Activated B cell treated with CpG ODN at 0.5 μM for 24 hours (primary cell): ENCODE results near the gene C19orf18. TPM values are rescaled to one million over a fixed set of nuclear protein-coding genes. Genes with fewer than 3 reads are reported as not detected.

ENCODE experiments used
- ATAC-seq: fragments of 200-7000 bp; cut with Tn5 transposase; one replicate; pipeline ENCODE4 v1.10.0; 2021; ENCODE audit warnings: low read depth, mild to moderate bottlenecking, moderate library complexity
- CTCF ChIA-PET: fragments of 350-600 bp; sonication (Branson Sonifier 250); formaldehyde crosslinking; loops from one replicate; lab custom pipeline; 2021; ENCODE audit warnings: antibody characterized with exemption; lab: Charles Lee
- POLR2A ChIA-PET: fragments of 350-600 bp; sonication (Branson Sonifier 250); formaldehyde crosslinking; loops from one replicate; lab custom pipeline; 2021; ENCODE audit warnings: antibody characterized with exemption; lab: Charles Lee
- DNase-seq: peaks from one replicate; pipeline ENCODE4 v3.0.0; 2022
- H3K27ac Mint-ChIP-seq: one replicate; pipeline ENCODE4 v1.8.0; 2020; ENCODE audit warnings: mixed read lengths
- H3K27me3 Mint-ChIP-seq: one replicate; pipeline ENCODE4 v1.8.0; 2021; ENCODE audit warnings: mixed read lengths
- H3K36me3 Mint-ChIP-seq: one replicate; pipeline ENCODE4 v1.8.0; 2021; ENCODE audit warnings: low read depth, mixed read lengths
- H3K4me1 Mint-ChIP-seq: one replicate; pipeline ENCODE4 v1.8.0; 2021; ENCODE audit warnings: mixed read lengths
- H3K4me3 Mint-ChIP-seq: one replicate; pipeline ENCODE4 v1.8.0; 2020; ENCODE audit warnings: mild to moderate bottlenecking, mixed read lengths
- H3K9me3 Mint-ChIP-seq: one replicate; pipeline ENCODE4 v1.8.0; 2020; ENCODE audit warnings: mixed read lengths
- intact Hi-C: fragments of 100-400 bp; cut with micrococcal nuclease; formaldehyde crosslinking; loops from one replicate; pipeline ENCODE4 v1.15.1; 2024
- total RNA-seq: library from RNA; stranded (reverse); gene quantifications from 2 replicates; pipeline ENCODE4 v1.2.3, GENCODE V29; 2022
- TF ChIP-seq, protein P1 (sequence below): fragments of 200-600 bp; IDR thresholded peaks from one replicate; pipeline ENCODE4 v1.8.0; 2022; ENCODE audit warnings: antibody characterized with exemption, mild to moderate bottlenecking

The C19orf18 gene
- total RNA-seq, 1 donor from 2014 or later = 1.1 TPM

DNA sequence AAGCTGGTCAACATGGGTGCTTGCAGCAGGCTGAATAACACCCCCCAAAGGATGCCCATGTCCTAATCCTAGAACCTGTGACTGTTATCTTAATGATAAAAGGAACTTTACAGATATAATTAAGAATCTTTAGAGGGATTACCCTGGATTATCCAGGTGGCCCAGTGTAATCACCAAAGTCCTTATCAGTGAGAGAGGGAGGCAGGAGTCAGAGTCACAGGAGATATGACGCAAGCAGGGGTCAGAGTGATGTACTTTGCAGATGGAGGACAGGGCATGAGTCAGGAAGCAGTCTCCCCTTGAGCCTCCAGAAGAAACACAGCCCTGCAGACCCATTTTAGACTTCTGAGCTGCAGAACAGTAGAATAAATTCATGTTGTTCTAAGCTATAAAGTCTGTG, 18.5 kb upstream of the C19orf18 start:
- CTCF ChIA-PET = interaction anchor here (0.7 kb wide), 1 partner anchor 1589 kb away, joined by 4 read pairs; no protein-coding TSS in a partner anchor
- H3K4me1 Mint-ChIP-seq = no peaks in the 10 kb centered on the region
- intact Hi-C loops = no loop called here
- POLR2A ChIA-PET = no interaction called here
- no peak for DNase-seq
- peaks cover 79% of the 10 kb centered on the region for H3K36me3 Mint-ChIP-seq
- H3K9me3 Mint-ChIP-seq = peaks cover 36% of the 10 kb centered on the region
- no peaks in the 10 kb centered on the region for H3K27me3 Mint-ChIP-seq
- H3K4me3 Mint-ChIP-seq = no peak overlapping the region
- no peak overlapping the region for H3K27ac Mint-ChIP-seq
- no peak for ATAC-seq
- TF ChIP-seq, protein P1, sequence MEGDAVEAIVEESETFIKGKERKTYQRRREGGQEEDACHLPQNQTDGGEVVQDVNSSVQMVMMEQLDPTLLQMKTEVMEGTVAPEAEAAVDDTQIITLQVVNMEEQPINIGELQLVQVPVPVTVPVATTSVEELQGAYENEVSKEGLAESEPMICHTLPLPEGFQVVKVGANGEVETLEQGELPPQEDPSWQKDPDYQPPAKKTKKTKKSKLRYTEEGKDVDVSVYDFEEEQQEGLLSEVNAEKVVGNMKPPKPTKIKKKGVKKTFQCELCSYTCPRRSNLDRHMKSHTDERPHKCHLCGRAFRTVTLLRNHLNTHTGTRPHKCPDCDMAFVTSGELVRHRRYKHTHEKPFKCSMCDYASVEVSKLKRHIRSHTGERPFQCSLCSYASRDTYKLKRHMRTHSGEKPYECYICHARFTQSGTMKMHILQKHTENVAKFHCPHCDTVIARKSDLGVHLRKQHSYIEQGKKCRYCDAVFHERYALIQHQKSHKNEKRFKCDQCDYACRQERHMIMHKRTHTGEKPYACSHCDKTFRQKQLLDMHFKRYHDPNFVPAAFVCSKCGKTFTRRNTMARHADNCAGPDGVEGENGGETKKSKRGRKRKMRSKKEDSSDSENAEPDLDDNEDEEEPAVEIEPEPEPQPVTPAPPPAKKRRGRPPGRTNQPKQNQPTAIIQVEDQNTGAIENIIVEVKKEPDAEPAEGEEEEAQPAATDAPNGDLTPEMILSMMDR = no peak

DNA sequence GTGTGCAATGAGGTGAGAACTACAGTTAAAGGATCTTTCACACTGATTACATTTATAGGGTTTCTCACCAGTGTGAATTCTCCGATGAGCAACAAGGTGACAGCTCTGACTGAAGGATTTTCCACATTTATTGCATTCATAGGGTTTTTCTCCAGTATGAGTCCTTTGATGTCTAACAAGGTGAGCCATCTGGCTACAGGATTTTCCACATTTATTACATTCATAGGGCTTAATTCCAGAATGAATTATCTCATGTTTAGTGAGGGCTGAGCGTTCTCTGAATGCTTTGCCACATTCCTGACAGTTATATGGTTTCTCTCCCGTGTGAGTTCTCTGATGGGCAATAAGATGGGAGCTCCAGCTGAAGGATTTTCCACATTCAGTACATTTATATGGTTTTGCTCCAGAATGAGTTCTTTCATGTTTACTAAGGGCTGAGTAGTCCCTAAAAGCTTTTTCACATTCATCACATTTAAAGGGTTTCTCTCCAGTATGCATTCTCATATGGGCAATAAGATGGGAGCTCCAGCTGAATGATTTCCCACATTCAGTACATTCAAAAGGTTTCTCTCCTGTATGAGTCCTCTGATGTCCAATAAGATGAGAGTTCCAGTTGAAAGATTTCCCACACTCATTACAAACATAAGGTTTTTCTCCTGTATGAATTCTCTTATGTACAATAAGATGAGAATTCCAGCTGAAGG, 4.4 kb upstream of the C19orf18 start:
- H3K4me3 Mint-ChIP-seq = no peak overlapping the region
- H3K36me3 Mint-ChIP-seq = peaks cover 92% of the 10 kb centered on the region

DNA sequence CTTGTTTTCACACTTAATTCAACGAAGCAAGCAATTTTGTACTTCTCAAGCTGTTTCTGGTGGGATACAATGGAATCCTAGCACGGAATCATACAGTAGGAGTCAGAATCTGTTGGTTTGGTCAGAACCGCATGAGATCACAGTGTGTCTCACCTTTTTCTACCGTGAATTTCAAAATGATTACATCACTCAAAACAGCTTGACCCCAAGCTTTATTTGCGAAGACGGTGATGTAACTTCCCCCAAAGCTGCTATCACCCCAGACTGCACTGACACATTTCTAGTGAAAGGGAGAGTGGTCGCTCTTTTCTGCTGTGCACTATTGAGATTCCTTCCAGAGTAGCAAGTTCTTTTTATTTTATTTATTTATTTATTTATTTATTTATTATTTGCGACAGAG, 9.6 kb downstream of the C19orf18 start:
- H3K27me3 Mint-ChIP-seq = no peaks in the 10 kb centered on the region
- H3K27ac Mint-ChIP-seq = no peak overlapping the region
- ATAC-seq = no peak
- intact Hi-C loops = no loop called here
- no peak for DNase-seq
- CTCF ChIA-PET = no interaction called here
- peaks cover 32% of the 10 kb centered on the region for H3K9me3 Mint-ChIP-seq
- POLR2A ChIA-PET = no interaction called here
- TF ChIP-seq, protein P1 = no peak
- H3K4me1 Mint-ChIP-seq = no peaks in the 10 kb centered on the region
- H3K4me3 Mint-ChIP-seq = no peak overlapping the region
- H3K36me3 Mint-ChIP-seq = peaks cover 38% of the 10 kb centered on the region

More for the DNA sequence above, 4.4 kb upstream of the C19orf18 start:
- Mint-ChIP-seq H3K9me3 (peaks cover 55% of the 10 kb centered on the region), H3K4me1 (no peaks in the 10 kb centered on the region), H3K27me3 (no peaks in the 10 kb centered on the region), H3K27ac (no peak overlapping the region)
- intact Hi-C loops = no loop called here
- DNase-seq = no peak
- ATAC-seq = no peak
- ChIA-PET CTCF (no interaction called here), POLR2A (no interaction called here)
- TF ChIP-seq, protein P1 = no peak

DNA sequence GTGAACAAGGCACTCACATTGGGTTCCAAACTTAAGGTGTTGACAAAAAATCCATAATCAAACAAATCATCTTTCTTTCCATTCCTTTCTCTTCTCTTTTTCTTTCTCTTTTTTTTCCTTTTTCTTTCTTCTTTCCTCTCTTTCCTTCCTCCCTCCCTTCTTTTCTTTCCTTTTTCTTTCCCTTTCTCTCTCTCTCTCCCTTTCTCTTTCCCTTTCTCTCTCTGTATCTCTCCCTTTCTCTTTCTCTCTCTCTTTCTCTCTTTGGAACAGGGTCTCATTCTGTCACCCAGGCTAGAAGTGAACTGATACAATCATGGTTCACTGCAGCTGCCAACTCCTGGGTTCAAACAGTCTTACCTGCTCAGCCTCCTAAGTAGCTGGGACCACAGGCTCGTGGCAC, 12.5 kb downstream of the C19orf18 start:
- POLR2A ChIA-PET = no interaction called here
- ATAC-seq (no peak), DNase-seq (no peak)
- no peak overlapping the region for H3K27ac Mint-ChIP-seq
- TF ChIP-seq, protein P1 = no peak
- CTCF ChIA-PET = no interaction called here
- peaks cover under 1% of the 10 kb centered on the region for H3K27me3 Mint-ChIP-seq
- no peaks in the 10 kb centered on the region for H3K4me1 Mint-ChIP-seq
- H3K4me3 Mint-ChIP-seq = no peak overlapping the region
- peaks cover 32% of the 10 kb centered on the region for H3K9me3 Mint-ChIP-seq
- intact Hi-C loops = no loop called here
- H3K36me3 Mint-ChIP-seq = peaks cover 31% of the 10 kb centered on the region

DNA sequence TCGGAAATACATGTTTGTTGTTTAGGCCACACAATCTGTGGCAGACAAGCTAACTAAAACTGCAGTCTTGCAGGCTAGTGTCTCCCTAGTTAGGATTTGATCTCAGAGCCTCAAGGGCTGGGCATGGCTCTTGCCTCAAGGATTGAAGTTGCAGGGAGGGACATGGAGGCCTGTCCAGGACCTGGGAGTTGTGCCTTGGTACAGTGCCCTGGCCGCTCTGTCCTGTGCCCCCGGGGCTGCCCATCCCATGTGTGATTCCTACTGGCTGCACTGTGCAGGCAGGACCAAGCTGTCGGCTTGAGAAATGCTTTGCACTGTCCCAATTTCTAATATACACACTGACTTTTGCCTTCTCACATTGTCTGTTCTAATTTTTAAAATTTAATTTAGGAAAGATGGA, 19.3 kb downstream of the C19orf18 start:
- Mint-ChIP-seq H3K27ac (no peak overlapping the region), H3K4me1 (no peaks in the 10 kb centered on the region), H3K27me3 (peaks cover 4% of the 10 kb centered on the region), H3K9me3 (peaks cover 28% of the 10 kb centered on the region), H3K4me3 (no peak overlapping the region), H3K36me3 (peaks cover 9% of the 10 kb centered on the region)
- ATAC-seq (no peak), DNase-seq (no peak)
- ChIA-PET POLR2A (no interaction called here), CTCF (no interaction called here)
- intact Hi-C loops = no loop called here
- TF ChIP-seq, protein P1 = no peak
